ENCODE measurements around the gene KL.

Gene KL

GRCh38 chr13:33034882-33035520 is 18.8 kb downstream of the KL start:
- no peak for DNase-seq (ENCODE audit: low read depth in 2 of 2)

- no peak for DNase-seq (ENCODE audit: low read depth in 2 of 2)
Observed at GRCh38 chr13:33037673-33038072, 21.4 kb downstream of the KL start.

GRCh38 chr13:33040090-33040489 is 23.9 kb downstream of the KL start:
- DNase-seq (ENCODE audit: low read depth in 2 of 2): no peak

DNA sequence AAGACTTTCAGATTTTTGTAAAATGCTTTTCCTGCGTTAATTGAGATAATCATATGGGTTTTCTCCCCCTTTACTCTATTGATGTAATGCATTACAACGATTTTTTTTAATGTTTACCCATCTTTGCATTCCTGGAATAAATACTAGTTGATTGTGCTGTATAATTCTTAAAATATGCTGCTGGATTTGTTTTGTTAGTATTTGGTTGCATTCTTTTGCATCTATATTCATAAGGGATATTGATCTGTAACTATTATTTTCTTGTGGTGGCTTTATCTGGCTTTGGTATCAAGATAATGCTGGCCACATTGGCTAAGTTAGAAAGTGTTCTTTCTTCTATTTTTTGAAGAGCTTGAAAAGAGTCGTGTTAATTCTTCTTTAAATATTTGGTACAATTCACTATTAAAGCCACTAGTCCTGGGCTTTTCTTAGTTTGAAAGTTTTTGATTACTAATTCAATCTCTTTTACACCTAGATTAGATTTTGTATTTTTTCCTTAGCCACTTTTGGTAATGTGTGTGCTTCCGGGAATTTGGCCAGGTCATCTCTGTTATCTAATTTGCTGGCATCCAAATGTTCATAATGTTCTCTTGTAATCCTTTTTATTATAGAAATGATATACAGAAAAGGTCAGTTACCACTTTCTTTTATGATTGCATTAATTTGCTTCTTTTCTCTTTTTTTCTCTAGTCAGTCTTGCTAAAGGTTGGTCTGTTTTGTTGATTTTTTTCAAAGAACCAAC is 29.8 kb downstream of the KL start:
- DNase-seq (ENCODE audit: low read depth in 2 of 2): no peak

DNA sequence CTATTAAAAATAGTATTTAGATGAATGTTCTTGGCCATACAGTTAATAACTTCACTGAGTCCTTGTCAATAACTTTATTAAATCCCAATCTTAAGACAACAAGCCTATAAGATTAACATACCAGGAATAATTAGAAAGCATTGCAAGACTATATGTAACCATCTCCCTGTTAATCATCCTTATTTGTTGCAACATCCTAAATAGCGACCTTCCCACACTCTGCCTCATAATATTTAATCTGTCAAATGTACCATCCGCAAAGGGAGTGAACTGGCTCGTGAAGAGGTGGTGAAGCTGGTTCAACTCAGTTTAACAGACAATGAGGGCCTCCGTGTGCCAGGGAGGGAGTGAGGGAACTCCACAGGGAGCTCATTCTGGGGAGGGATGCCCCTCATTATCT is 33.9 kb downstream of the KL start:
- DNase-seq (ENCODE audit: low read depth in 2 of 2): no peak

DNA sequence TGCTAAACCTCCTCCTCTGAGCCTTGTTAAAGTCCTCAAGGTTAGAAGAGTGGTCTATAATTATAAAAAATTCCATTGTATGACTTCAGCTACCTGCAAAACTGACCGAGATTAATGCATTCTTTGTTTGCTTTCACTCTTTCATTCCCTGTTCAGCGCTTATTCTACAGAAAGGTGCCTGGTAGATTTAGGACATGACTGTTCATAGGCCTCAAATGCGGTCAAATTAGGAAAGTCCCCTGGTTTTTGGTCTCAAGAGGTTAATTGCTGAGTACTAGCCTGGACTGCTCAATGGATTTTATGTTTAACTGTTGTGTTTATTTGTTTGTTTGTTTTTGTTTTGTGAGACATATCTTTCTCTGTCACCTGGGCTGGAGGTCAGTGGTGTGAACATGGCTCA is 35.4 kb downstream of the KL start:
- no peak for DNase-seq (ENCODE audit: low read depth in 2 of 2)

- DNase-seq (ENCODE audit: low read depth in 2 of 2): no peak
Observed at GRCh38 chr13:33052506-33053280, 36.5 kb downstream of the KL start.

DNA sequence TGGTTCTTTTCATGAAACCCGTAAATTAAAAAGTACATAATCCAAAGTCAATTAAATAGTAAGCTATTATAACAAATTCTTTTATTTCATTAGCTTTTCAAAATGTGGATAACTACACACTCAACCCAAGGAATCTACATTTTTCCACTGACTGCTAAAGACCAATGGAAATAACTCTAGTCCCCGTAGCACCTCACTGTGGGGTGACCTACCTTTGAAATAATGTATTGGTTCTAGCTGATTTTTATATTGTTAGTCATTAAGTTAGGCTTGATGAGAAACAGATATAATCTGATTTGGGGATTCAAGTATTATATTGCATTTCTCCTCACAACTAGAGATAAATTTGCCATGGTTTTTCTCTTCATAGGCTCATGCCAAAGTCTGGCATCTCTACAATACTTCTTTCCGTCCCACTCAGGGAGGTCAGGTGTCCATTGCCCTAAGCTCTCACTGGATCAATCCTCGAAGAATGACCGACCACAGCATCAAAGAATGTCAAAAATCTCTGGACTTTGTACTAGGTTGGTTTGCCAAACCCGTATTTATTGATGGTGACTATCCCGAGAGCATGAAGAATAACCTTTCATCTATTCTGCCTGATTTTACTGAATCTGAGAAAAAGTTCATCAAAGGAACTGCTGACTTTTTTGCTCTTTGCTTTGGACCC is 37.3 kb downstream of the KL start:
- no peak for DNase-seq (ENCODE audit: low read depth in 2 of 2)

GRCh38 chr13:33057019-33057780 is 41.0 kb downstream of the KL start:
- no peak for DNase-seq (ENCODE audit: low read depth in 2 of 2)

DNA sequence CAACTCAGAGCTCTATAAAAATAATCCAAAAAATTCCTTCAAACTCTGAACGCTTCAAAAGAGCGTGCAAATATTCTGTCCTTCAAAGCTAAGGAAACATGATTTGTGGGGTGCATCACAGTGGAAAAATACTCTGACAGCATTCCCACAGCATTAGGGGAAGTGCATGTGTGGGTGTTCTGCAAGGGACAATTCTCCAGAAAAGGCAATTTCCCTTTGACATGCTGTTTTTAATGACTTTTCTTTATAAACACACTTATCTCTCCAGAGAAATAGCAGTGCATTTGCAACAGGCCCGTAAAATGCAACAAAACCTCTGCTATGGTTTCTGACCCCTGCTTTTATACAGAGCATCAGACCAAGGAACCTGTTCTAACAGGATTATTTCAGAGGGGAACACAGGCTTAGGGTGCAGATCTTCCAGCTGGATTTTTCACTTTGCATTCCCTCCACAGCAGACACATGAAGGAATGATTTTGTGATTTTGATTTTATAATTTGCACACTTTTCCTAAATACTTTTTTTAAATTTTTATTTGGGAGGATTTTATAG is 42.6 kb downstream of the KL start:
- DNase-seq (ENCODE audit: low read depth in 2 of 2): no peak

- DNase-seq (ENCODE audit: low read depth in 2 of 2): no peak
Observed at GRCh38 chr13:33060815-33061214, 44.6 kb downstream of the KL start.

GRCh38 chr13:33066329-33066728 is 50.1 kb downstream of the KL start:
- DNase-seq (ENCODE audit: low read depth in 2 of 2): no peak

DNA sequence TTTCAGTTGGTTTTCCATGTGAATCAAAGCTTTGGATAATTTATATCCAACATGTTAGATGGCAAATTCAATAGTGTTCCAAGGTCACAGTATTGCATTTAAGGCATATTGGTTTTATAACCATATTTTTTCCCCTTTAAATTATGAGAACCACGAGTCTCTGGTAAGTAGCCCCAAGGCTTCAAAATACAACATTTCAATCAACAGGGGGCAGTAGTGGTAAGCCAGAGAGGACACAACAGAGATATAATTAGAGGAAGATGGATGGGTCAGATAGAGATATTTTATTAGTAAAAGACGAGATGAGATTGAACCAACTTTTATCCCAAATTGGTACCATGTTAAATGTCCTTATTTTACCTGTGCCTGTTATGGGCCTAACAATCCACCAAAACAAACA is 53.1 kb downstream of the KL start:
- DNase-seq (ENCODE audit: low read depth in 2 of 2): no peak

DNA sequence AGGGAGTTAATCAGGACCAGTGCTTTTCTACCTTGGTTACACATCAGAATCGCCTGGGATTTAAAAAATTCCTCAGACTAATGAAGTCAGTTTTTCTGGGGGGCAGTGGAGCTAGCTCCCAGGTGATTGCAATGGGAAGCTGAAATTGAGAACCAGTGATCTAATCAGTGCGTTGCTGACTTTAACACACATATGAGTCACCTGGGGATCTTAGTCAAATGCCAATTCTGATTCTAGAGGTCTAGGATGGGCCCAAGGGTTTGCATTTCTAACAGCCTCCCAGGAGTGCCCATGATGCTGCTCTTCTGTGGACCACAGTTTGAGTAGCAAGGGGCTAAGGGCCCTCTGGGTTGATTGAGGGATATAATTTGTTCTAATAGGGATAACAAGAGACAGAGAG is 54.5 kb downstream of the KL start:
- no peak for DNase-seq (ENCODE audit: low read depth in 2 of 2)

DNA sequence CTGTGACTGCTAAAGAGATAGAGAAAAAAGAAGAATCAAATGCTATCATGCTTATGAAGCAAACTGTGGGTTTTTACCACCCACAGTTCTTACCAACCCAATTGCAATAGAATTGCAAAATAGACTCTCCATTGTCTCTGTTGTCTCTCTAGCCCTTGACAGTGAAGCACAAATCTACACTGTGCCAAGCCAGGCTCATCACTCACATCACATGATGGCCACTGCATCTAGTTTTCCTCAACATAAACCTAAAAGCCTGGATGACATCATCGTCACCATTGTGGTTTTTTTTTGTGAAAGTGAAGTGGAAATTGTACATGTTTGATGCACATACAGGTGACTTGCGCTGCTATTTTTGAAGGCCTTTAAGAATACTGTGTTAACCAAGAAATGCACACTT is 56.1 kb downstream of the KL start:
- DNase-seq (ENCODE audit: low read depth in 2 of 2): no peak

GRCh38 chr13:33072759-33073158 is 56.5 kb downstream of the KL start:
- no peak for DNase-seq (ENCODE audit: low read depth in 2 of 2)

GRCh38 chr13:33073338-33073737 is 57.1 kb downstream of the KL start:
- DNase-seq (ENCODE audit: low read depth in 2 of 2): no peak

- no peak for DNase-seq (ENCODE audit: low read depth in 2 of 2)
Observed at GRCh38 chr13:33076001-33076992, 60.1 kb downstream of the KL start.

DNA sequence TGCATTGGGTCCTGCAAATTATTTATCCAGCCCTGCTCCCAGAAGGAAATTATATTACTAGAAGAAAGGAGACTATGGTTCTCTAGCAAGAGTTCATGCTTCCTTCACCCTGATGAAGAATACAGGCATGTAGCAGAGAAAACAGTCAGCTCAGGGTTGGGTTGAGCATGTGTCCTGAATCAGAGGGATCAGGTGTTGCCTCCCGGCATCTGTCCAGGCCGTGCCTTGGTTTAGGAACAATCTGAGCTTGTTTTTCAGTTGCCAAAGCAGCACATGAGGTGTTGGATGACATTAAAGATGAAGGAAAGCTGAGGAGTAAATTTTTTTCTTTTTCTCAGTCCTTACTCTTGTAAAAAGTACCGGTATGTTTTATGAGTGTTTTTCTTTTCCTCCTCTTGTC is 62.0 kb downstream of the KL start:
- DNase-seq (ENCODE audit: low read depth in 2 of 2): no peak

- DNase-seq (ENCODE audit: low read depth in 2 of 2): no peak
Observed at GRCh38 chr13:33079960-33080359, 63.7 kb downstream of the KL start.
